ENCODE measurements around the gene MAP3K19. TPM values are rescaled to one million over a fixed set of nuclear protein-coding genes. Genes with fewer than 3 reads are reported as not detected.

Gene MAP3K19
- total RNA-seq, 1 donor from 2014 or later, result not detected

DNA sequence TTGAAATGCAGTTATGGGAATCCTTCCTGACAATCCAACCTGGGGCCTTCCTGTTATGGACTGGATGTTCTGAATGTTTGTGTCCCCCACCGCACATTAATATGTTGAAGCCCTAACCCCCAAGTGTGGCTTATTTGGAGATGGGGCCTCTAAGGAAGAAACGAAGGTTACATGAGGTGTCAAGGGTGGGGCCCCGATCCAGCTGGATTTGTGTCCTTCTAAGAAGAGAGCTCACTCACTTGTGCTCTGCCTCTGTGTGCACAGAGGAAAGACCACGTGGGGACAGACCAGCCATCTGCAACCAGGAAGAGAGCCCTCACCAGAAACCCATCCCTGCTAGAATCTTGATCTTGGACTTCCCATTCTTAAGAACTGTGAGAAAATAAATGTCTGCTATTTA is 44.4 kb downstream of the MAP3K19 start:
- H3K9me3 ChIP-seq (replicated peaks), result no peaks in the 10 kb centered on the region
- peaks cover 7% of the 10 kb centered on the region for H3K4me1 ChIP-seq
- no peaks in the 10 kb centered on the region for H3K36me3 ChIP-seq
- no peak for TF ChIP-seq CTCF (IDR thresholded peaks at IDR 0.05; ENCODE audit: borderline replicate concordance)
- no peak for DNase-seq
- no peak overlapping the region for H3K4me3 ChIP-seq
- H3K27ac ChIP-seq (replicated peaks), result no peak overlapping the region
- H3K27me3 ChIP-seq (ENCODE audit: low read depth), result peaks cover 34% of the 10 kb centered on the region
- intact Hi-C loops (cut with micrococcal nuclease), result loop anchor here (10.0 kb wide), 1 partner anchor 702 kb away; no protein-coding TSS in a partner anchor

DNA sequence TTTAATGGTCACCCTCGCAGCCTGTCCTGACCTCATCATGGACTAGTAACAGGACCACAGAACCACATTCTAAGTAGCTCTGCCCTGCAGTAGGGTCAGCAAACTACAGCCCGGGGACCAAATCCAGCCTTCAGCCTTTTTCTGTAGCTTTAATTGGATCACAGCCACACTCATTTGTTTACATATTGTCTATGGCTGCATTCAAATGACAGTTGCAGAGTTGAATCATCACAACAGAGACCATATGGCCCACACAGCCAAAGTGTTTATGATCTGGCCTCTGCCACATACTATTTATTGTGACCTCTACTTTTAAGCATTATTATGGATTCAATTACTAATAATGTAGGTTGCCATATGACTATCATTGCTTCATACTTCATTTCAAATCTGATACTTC is 47.7 kb downstream of the MAP3K19 start:
- TF ChIP-seq CTCF (IDR thresholded peaks at IDR 0.05; ENCODE audit: borderline replicate concordance), result no peak
- intact Hi-C loops (cut with micrococcal nuclease), result no loop called here
- Histone ChIP-seq H3K36me3 (no peaks in the 10 kb centered on the region), H3K4me3 (no peak overlapping the region), H3K9me3 (replicated peaks) (no peaks in the 10 kb centered on the region), H3K4me1 (peaks cover 6% of the 10 kb centered on the region), H3K27me3 (ENCODE audit: low read depth) (peaks cover 3% of the 10 kb centered on the region), H3K27ac (replicated peaks) (no peak overlapping the region)
- DNase-seq, result no peak

- Histone ChIP-seq H3K4me1 (no peaks in the 10 kb centered on the region), H3K9me3 (replicated peaks) (no peaks in the 10 kb centered on the region), H3K4me3 (no peak overlapping the region), H3K36me3 (no peaks in the 10 kb centered on the region), H3K27me3 (ENCODE audit: low read depth) (peaks cover 6% of the 10 kb centered on the region), H3K27ac (replicated peaks) (no peak overlapping the region)
- intact Hi-C loops (cut with micrococcal nuclease), result no loop called here
- peak; percentile 58 for TF ChIP-seq CTCF (IDR thresholded peaks at IDR 0.05; ENCODE audit: borderline replicate concordance)
- no peak for DNase-seq
These were observed 58.1 kb downstream of the MAP3K19 start for GRCh38 chr2:134988994-134989605.

- Histone ChIP-seq H3K4me3 (no peak overlapping the region), H3K27me3 (ENCODE audit: low read depth) (no peaks in the 10 kb centered on the region), H3K4me1 (no peaks in the 10 kb centered on the region), H3K27ac (replicated peaks) (no peak overlapping the region), H3K9me3 (replicated peaks) (no peaks in the 10 kb centered on the region), H3K36me3 (no peaks in the 10 kb centered on the region)
- DNase-seq, result no peak
- intact Hi-C loops (cut with micrococcal nuclease), result no loop called here
- TF ChIP-seq CTCF (IDR thresholded peaks at IDR 0.05; ENCODE audit: borderline replicate concordance), result no peak
These were observed 62.2 kb downstream of the MAP3K19 start for GRCh38 chr2:134985061-134985460.

DNA sequence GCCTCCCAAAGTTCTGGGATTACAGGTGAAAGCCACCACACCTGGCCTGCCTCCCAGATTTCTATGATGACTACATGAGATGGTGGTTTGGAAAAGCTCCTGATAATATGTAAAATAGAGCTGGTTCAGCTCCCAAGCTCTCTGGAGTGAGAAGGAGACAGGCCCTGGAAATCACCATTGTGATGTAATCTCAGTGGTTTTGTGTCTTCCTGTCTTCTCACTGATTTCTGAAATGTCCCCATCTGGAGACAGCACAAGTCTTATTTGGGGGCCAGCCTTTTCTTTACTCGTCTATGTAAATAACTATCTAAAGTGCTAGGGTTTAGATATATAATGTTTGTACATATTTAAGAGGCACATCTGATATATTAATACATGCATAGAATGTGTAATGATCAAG is 64.6 kb downstream of the MAP3K19 start:
- no peaks in the 10 kb centered on the region for H3K27me3 ChIP-seq (ENCODE audit: low read depth)
- H3K4me3 ChIP-seq, result no peak overlapping the region
- no peaks in the 10 kb centered on the region for H3K9me3 ChIP-seq (replicated peaks)
- H3K27ac ChIP-seq (replicated peaks), result no peak overlapping the region
- no peaks in the 10 kb centered on the region for H3K4me1 ChIP-seq
- no peaks in the 10 kb centered on the region for H3K36me3 ChIP-seq
- no peak for DNase-seq
- intact Hi-C loops (cut with micrococcal nuclease), result no loop called here
- no peak for TF ChIP-seq CTCF (IDR thresholded peaks at IDR 0.05; ENCODE audit: borderline replicate concordance)
